Neural progenitor cell (in vitro differentiated cells): ENCODE measurements around the gene C5AR2. TPM values are rescaled to one million over a fixed set of nuclear protein-coding genes. Genes with fewer than 3 reads are reported as not detected.
A peak's percentile ranks its signal among the peaks of the same experiment; 100 is the strongest.

Source experiments
- DNase-seq: peaks from one replicate; pipeline ENCODE4 v3.0.0-alpha.2; 2016; ENCODE audit warnings: low spot score
- H2AFZ ChIP-seq: fragments of 200-600 bp; sonication (generic); replicated peaks from 2 replicates; pipeline ENCODE4 v1.6.1; 2016; ENCODE audit warnings: antibody characterized with exemption
- H3F3A ChIP-seq: fragments of 200-600 bp; sonication (generic); 2 replicates; pipeline ENCODE4 v1.6.1; 2016; ENCODE audit warnings: antibody characterized with exemption, low read depth
- H3K27ac ChIP-seq: fragments of 200-600 bp; sonication (generic); 2 replicates; pipeline ENCODE4 v1.5.1; 2016; ENCODE audit warnings: mild to moderate bottlenecking
- H3K27me3 ChIP-seq: fragments of 200-600 bp; sonication (generic); 2 replicates; pipeline ENCODE4 v1.6.1; 2016; ENCODE audit warnings: mild to moderate bottlenecking, moderate library complexity
- H3K36me3 ChIP-seq: fragments of 200-600 bp; sonication (generic); 2 replicates; pipeline ENCODE4 v1.5.1; 2016
- H3K4me1 ChIP-seq: fragments of 200-600 bp; sonication (generic); 2 replicates; pipeline ENCODE4 v1.6.1; 2016; ENCODE audit warnings: mixed run types
- H3K4me2 ChIP-seq: fragments of 200-600 bp; sonication (generic); 2 replicates; pipeline ENCODE4 v1.6.1; 2016
- H3K4me3 ChIP-seq: fragments of 200-600 bp; sonication (generic); 2 replicates; pipeline ENCODE4 v1.5.1; 2016
- H3K79me2 ChIP-seq: fragments of 200-600 bp; sonication (generic); 2 replicates; pipeline ENCODE4 v1.6.1; 2016; ENCODE audit warnings: low read depth
- H3K9ac ChIP-seq: fragments of 200-600 bp; sonication (generic); 2 replicates; pipeline ENCODE4 v1.6.1; 2016
- H3K9me3 ChIP-seq: fragments of 200-600 bp; sonication (generic); 2 replicates; pipeline ENCODE4 v1.5.1; 2016; ENCODE audit warnings: low read depth
- H4K20me1 ChIP-seq: fragments of 200-600 bp; sonication (generic); 2 replicates; pipeline ENCODE4 v1.6.1; 2016; ENCODE audit warnings: low read depth
- H3K27ac Mint-ChIP-seq: 3 replicates; pipeline ENCODE4 v1.8.0; 2021; ENCODE audit warnings: mixed read lengths
- H3K27me3 Mint-ChIP-seq: 2 replicates; pipeline ENCODE4 v1.8.0; 2022; ENCODE audit warnings: low read depth, mild to moderate bottlenecking, inconsistent platforms, moderate library complexity, mixed read lengths; ENCODE audit not compliant: insufficient read depth
- H3K36me3 Mint-ChIP-seq: 3 replicates; pipeline ENCODE4 v1.8.0; 2021; ENCODE audit warnings: mixed read lengths
- H3K4me1 Mint-ChIP-seq: 3 replicates; pipeline ENCODE4 v1.8.0; 2021; ENCODE audit warnings: mixed read lengths
- H3K4me3 Mint-ChIP-seq: 3 replicates; pipeline ENCODE4 v1.8.0; 2021; ENCODE audit warnings: mild to moderate bottlenecking, moderate library complexity, mixed read lengths
- H3K9me3 Mint-ChIP-seq: 3 replicates; pipeline ENCODE4 v1.8.0; 2020; ENCODE audit warnings: mixed read lengths
- EZH2 ChIP-seq: fragments of 200-600 bp; sonication (generic); IDR thresholded peaks from 2 replicates; pipeline ENCODE4 v1.6.1; 2017; ENCODE audit warnings: antibody characterized with exemption, mild to moderate bottlenecking, moderate library complexity
- EZH2phosphoT487 ChIP-seq: fragments of 200-600 bp; sonication (generic); IDR thresholded peaks from 2 replicates; pipeline ENCODE4 v1.6.1; 2017; ENCODE audit warnings: antibody characterized with exemption
- total RNA-seq: library from RNA; depleted of rRNA; stranded (reverse); fragments of >200 nt; gene quantifications from 2 replicates; pipeline ENCODE4 v1.2.3, GENCODE V29; 2015; ENCODE audit warnings: low replicate concordance
- TF ChIP-seq, protein P1 (sequence below): fragments of 200-600 bp; sonication (generic); IDR thresholded peaks from 2 replicates; pipeline ENCODE4 v1.5.1; 2017; ENCODE audit warnings: antibody characterized with exemption, mild to moderate bottlenecking

C5AR2 gene
- total RNA-seq, 1 donor from 2014 or later = not detected

DNA sequence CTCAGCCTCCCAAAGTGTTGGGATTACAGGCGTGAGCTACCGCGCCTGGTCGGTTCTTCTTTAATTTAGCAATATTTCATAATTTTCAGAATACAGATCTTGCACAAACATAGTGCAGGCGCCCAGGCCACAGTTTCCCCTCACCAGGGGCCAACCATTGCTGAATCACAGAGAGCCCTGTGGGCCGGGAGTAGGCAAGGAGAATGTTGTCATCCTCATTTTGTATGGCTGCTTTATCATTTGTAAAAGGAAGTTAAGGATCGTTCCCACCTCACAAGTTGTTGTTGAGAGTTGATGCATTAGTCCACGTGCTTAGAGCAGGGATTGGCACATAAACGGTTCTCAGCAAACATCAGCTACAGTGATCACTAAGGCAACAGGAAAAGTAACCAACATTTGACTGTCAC, 57.2 kb downstream of the C5AR2 start:
- Histone ChIP-seq H4K20me1 (no peaks in the 10 kb centered on the region), H3K4me1 (no peaks in the 10 kb centered on the region), H3K4me3 (no peak overlapping the region), H2AFZ (no peak overlapping the region), H3K27ac (no peak overlapping the region), H3K9ac (no peak overlapping the region), H3K79me2 (no peaks in the 10 kb centered on the region), H3K9me3 (no peaks in the 10 kb centered on the region), H3K36me3 (no peaks in the 10 kb centered on the region), H3K27me3 (no peaks in the 10 kb centered on the region), H3F3A (peaks cover 7% of the 10 kb centered on the region), H3K4me2 (no peak overlapping the region)
- DNase-seq = no peak
- Mint-ChIP-seq H3K27me3 (peaks cover 12% of the 10 kb centered on the region), H3K4me3 (no peak overlapping the region), H3K36me3 (no peaks in the 10 kb centered on the region), H3K27ac (peak overlapping the region; percentile 76), H3K9me3 (no peaks in the 10 kb centered on the region), H3K4me1 (peaks cover 20% of the 10 kb centered on the region)
- TF ChIP-seq, protein P1, sequence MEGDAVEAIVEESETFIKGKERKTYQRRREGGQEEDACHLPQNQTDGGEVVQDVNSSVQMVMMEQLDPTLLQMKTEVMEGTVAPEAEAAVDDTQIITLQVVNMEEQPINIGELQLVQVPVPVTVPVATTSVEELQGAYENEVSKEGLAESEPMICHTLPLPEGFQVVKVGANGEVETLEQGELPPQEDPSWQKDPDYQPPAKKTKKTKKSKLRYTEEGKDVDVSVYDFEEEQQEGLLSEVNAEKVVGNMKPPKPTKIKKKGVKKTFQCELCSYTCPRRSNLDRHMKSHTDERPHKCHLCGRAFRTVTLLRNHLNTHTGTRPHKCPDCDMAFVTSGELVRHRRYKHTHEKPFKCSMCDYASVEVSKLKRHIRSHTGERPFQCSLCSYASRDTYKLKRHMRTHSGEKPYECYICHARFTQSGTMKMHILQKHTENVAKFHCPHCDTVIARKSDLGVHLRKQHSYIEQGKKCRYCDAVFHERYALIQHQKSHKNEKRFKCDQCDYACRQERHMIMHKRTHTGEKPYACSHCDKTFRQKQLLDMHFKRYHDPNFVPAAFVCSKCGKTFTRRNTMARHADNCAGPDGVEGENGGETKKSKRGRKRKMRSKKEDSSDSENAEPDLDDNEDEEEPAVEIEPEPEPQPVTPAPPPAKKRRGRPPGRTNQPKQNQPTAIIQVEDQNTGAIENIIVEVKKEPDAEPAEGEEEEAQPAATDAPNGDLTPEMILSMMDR = no peak
- TF ChIP-seq EZH2phosphoT487 (no peak), EZH2 (no peak)

DNA sequence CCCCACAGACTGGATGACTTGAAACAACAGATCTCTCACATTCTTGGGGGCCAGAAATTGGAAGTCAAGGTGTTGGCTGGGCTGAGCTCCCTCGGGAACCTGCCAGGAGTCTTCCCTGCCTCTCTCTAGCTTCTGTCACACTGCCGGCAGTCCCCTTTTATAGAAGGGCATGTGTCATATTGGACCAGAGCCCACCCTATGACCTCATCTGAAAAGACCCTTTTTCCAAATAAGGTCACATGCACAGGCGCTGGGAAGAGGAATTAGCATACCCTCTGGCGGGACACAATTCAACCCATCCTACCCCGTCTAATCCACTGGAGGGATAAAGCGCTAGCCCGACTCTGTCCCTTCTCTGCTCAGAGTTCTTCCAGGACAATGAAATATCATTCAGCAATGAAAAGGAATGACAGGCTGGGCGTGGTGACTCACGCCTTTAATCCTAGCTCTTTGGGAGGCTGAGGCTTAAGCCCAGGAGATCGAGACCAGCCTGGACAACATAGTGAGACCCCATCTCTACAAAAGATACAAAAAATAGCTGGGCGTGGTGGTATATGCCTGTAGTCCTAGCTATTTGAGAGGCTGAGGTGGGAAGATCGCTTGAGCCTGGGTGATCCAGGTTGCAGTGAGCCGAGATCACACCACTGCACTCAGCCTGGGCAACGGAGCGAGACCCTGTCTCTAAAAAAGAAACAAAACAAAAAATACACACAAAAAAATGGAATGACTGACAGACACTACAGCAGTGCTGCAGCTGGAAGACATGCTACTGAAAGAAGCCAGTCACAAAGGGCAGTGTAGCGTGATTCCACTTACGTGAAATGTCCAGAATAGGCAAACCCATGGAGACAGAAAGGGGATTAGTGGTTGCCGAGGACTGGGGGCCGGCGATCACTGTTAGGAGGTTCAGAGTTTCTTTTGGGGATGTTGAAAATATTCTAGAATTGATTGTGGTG, 58.8 kb downstream of the C5AR2 start:
- peaks cover 7% of the 10 kb centered on the region for H3K27me3 Mint-ChIP-seq
- peaks cover 7% of the 10 kb centered on the region for H3F3A ChIP-seq
- no peaks in the 10 kb centered on the region for H3K79me2 ChIP-seq
- peak overlapping the region; percentile 49 for H3K4me3 Mint-ChIP-seq
- no peaks in the 10 kb centered on the region for H3K36me3 Mint-ChIP-seq
- DNase-seq = peak; percentile 28
- no peaks in the 10 kb centered on the region for H3K9me3 ChIP-seq
- no peaks in the 10 kb centered on the region for H3K27me3 ChIP-seq
- H3K4me3 ChIP-seq = no peak overlapping the region
- no peaks in the 10 kb centered on the region for H3K4me1 ChIP-seq
- H3K4me1 Mint-ChIP-seq = peaks cover 19% of the 10 kb centered on the region
- H3K9ac ChIP-seq = no peak overlapping the region
- H3K4me2 ChIP-seq = no peak overlapping the region
- H3K27ac Mint-ChIP-seq = peak overlapping the region; percentile 93
- no peaks in the 10 kb centered on the region for H3K36me3 ChIP-seq
- no peak overlapping the region for H2AFZ ChIP-seq
- H3K27ac ChIP-seq = no peak overlapping the region
- no peaks in the 10 kb centered on the region for H3K9me3 Mint-ChIP-seq
- no peaks in the 10 kb centered on the region for H4K20me1 ChIP-seq
- TF ChIP-seq, protein P1 = no peak
- TF ChIP-seq EZH2phosphoT487 = no peak
- no peak for TF ChIP-seq EZH2

DNA sequence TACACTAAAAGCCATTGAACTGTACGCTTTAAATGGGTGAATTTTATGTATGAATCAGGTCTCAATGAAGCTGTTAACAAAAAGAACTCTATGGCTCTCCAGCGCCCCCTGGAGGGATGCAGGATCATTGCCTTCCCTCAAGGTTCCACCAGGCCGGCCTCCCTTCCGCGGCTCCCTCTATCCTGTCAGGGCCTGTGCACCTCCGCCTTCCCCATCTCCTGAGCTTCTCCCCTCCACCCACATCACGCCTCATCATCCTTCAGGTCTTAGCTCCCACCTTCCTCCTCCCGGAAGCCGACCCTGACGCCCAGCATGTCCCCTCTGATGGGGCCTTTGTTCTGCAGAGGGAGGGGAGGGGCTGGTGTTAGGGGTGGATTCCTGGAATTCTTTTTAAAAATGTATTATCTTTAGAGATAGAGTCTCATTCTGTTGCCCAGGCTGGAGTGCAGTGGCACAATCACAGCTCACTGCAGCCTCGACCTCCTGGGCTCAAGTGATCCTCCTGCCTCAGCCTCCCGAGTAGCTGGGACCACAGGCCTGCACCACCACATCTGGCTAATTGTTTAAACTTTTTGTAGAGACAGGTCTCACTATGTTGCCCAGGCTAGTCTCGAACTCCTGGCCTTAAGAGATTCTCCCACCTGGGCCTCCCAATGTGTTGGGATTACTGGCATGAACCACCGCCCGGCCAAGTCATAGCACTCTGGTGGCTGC, 59.7 kb downstream of the C5AR2 start:
- Histone ChIP-seq H3K9me3 (no peaks in the 10 kb centered on the region), H3K27me3 (no peaks in the 10 kb centered on the region), H3K4me1 (no peaks in the 10 kb centered on the region), H3K4me2 (no peak overlapping the region), H3K79me2 (no peaks in the 10 kb centered on the region), H3K9ac (no peak overlapping the region), H3K4me3 (no peak overlapping the region), H3K36me3 (no peaks in the 10 kb centered on the region), H2AFZ (no peak overlapping the region), H3F3A (peaks cover 7% of the 10 kb centered on the region), H3K27ac (no peak overlapping the region), H4K20me1 (no peaks in the 10 kb centered on the region)
- Mint-ChIP-seq H3K4me3 (peak overlapping the region; percentile 72), H3K36me3 (no peaks in the 10 kb centered on the region), H3K9me3 (no peaks in the 10 kb centered on the region), H3K27me3 (peaks cover 6% of the 10 kb centered on the region), H3K4me1 (peaks cover 20% of the 10 kb centered on the region), H3K27ac (no peak overlapping the region)
- TF ChIP-seq EZH2phosphoT487 = no peak
- TF ChIP-seq, protein P1 = peak; percentile 96
- peak; percentile 78 for DNase-seq

Other genes starting within 250 kb of the C5AR2 start
- 19.1 and 29.1 TPM in 2 replicates for gene ZC3H4, start 218.4 kb upstream of the C5AR2 start, total RNA-seq
- 258 and 305 TPM in 2 replicates for gene SAE1, start 201.3 kb upstream of the C5AR2 start, total RNA-seq
- 2.8 and 19.1 TPM in 2 replicates for gene BBC3, start 101.0 kb upstream of the C5AR2 start, total RNA-seq
- 3.4 and 16.0 TPM in 2 replicates for gene CCDC9, start 75.7 kb upstream of the C5AR2 start, total RNA-seq
- 3.7 TPM in 1 of 2 replicates, not detected in the other for gene INAFM1, start 57.3 kb upstream of the C5AR2 start, total RNA-seq
- gene C5AR1, start 22.3 kb upstream of the C5AR2 start, total RNA-seq = 0.06 TPM in 1 of 2 replicates, not detected in the other
- gene DHX34, start 17.1 kb downstream of the C5AR2 start, total RNA-seq = 12.3 and 29.5 TPM in 2 replicates
- 32.2 and 70.5 TPM in 2 replicates for gene MEIS3, start 87.4 kb downstream of the C5AR2 start, total RNA-seq
- 14.5 and 17.6 TPM in 2 replicates for gene SLC8A2, start 139.7 kb downstream of the C5AR2 start, total RNA-seq
- gene KPTN, start 152.0 kb downstream of the C5AR2 start, total RNA-seq = 17.8 and 18.1 TPM in 2 replicates
- 30.2 and 44.9 TPM in 2 replicates for gene NAPA, start 182.9 kb downstream of the C5AR2 start, total RNA-seq
- not detected in 2 replicates for gene ZNF541, start 241.0 kb downstream of the C5AR2 start, total RNA-seq